NCI-H2107 (cell line): ENCODE measurements around the gene LSR.

ENCODE experiments used
- DNase-seq: peaks from one replicate; lab custom pipeline; 2025; lab: John Stamatoyannopoulos, UW

The LSR gene, protein sequence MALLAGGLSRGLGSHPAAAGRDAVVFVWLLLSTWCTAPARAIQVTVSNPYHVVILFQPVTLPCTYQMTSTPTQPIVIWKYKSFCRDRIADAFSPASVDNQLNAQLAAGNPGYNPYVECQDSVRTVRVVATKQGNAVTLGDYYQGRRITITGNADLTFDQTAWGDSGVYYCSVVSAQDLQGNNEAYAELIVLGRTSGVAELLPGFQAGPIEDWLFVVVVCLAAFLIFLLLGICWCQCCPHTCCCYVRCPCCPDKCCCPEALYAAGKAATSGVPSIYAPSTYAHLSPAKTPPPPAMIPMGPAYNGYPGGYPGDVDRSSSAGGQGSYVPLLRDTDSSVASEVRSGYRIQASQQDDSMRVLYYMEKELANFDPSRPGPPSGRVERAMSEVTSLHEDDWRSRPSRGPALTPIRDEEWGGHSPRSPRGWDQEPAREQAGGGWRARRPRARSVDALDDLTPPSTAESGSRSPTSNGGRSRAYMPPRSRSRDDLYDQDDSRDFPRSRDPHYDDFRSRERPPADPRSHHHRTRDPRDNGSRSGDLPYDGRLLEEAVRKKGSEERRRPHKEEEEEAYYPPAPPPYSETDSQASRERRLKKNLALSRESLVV

DNA sequence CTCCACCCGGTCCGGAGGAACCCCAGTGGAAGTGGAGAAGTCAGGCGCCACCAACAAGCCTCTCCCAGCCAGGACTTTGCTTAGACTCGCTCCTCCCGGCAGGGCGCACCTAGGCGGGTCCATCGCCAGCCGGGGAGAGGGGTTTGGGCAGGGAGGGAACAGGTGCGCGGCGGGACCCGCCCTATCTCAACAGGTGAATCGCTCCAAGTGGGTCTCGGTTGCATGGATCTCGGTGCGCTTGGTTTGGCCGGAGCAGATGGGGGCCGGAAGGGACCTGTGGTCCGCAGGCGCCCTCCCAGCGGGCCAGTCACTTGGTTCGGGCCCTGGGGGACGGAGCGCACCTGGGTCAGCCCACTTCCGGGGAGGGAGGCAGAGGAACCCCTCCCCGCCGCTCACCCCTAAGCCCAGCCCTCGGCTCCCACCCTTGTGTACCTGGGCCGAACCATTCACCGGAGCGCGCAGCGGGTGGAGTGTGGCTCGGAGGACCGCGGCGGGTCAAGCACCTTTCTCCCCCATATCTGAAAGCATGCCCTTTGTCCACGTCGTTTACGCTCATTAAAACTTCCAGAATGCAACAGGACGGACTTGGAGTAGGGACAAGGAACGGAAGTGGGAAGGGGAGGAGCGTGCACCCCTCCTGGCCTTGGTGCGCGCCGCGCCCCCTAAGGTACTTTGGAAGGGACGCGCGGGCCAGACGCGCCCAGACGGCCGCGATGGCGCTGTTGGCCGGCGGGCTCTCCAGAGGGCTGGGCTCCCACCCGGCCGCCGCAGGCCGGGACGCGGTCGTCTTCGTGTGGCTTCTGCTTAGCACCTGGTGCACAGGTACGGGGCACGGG, at the start of gene LSR:
TSS of gene LSR (plus strand) at position 693 of the 836 bp plus-strand sequence. CDS start at position 714, 21 bp downstream.
- peak; percentile 75 for DNase-seq

DNA sequence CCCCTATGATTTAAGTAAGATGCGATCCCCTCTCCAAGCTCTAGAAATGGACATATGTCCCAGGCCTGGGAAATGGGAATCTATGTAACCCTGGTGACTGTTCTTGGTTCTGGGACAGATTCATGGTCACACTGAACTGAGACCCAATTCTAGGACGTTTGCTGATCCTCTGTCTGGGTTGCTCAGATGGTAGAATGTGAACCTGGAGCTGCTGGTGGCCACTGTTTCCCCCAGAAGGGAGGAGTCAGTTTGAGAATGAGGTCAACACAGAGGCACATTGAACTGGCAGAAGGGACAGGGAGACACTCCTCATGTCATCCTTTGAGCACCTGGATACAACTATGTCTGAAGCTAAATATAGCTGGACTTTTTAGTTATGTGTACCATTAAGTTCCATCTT, 49.3 kb upstream of the LSR start:
- no peak for DNase-seq

DNA sequence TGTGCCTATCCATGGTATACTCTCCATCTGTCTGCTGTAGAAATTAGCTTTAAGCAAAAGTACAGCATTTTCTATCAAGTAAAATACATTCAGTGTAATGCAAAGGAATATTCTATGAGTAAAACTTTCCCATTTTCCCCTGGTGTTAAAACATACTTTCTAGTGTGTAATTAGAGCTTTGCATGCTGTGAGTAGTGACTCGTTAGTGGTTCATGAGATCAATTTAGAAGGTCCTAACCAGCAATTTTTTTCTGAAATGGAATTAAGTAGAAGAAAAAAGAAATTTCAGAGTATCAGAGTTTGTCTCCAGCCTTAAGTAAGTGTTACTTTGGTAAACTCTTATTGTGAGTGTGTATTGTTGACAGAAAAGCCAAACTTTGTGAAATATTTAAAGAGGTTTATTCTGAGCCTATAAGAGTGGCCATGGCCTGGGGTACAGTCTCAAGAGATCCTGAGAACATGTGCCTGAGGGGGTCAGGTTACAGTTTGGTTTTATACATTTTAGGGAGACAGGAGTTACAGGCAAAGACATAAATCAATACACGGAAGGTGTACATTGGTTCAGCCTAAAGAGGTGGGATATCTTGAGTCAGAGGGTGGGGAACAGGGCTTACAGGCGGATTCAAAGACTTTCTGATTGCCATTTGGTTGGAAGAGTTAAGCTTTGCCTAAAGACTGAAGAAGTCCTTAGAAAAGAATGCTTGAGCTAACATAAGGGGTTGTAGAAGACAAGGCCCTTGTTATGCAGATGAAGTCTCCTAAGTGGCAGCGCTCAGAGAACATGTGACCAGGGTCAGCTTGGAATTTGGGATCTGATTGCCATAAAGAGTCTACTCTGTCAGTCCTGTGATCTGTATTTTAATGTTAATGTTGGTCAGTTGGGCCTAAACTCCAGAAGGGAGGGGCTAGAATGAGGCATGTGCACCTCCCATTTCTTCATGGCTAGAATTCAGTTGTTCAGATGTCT, 45.8 kb upstream of the LSR start:
- DNase-seq = no peak

DNA sequence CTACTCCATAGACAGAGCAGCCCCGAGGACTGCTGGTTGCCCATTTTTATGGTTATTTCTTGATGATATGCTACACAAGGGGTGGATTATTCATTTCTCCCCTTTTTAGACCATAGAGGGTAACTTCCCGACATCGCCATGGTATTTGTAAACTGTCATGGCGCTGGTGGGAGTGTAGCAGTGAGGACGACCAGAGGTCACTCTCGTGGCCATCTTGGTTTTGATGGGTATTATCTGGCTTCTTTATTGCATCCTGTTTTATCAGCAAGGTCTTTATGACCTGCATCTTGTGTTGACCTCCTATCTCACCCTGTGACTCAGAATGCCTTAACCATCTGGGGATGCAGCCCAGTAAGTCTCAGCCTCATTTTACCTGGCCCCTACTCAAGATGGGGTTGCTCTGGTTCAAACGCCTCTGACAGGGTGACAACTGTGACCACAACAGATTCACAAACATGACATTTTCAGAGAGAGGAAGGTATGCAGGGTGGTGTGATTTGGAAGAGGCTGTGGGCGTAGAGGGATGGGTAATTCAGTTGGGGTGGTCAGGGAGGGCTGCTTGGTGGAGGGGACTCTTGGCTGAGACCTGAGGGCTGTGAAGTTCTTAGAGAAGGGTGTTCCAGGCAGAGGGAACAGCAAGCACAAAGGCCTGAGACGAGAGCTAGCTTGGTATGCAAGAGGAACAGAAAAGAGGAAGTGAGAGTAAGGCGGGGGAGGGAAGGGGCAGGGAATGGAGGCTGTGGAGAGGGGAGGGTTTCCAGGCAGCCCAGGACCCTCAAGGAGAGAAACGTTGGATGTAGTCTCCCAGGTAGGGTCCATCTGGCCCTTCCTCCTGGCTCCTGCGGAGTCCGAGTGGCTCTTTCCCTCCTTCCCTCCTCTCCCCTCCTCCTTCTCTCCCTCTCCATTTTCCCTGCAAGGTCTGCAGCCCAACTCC, 43.7 kb upstream of the LSR start:
- DNase-seq = no peak

DNA sequence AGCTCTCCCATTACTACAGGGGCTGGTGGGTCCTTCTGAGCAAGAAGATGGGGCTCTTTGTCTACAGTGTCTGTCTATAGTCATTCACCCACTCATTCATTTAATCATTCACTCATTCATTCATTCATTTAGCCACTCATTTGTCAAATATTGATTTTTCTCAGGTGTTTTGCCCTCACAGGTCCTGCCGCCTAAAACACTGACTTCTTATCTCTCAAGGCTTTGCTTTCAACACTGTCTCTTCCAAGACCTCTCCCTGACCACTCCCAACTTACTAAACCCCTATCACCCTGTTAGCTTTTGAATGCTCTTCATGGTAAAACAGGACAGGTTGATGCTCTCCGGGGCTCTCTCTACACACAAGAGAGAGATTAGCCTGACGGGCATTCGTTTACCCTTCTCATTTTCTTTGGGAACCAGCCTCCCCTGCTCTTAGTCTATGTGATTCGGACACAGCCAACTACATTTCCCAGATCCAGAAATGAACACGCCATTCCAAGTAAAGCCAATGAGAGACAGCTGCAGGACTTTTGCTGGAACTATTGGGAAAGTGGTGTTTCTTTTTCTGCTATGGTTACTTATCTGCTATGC, 43.0 kb upstream of the LSR start:
- DNase-seq = no peak

DNA sequence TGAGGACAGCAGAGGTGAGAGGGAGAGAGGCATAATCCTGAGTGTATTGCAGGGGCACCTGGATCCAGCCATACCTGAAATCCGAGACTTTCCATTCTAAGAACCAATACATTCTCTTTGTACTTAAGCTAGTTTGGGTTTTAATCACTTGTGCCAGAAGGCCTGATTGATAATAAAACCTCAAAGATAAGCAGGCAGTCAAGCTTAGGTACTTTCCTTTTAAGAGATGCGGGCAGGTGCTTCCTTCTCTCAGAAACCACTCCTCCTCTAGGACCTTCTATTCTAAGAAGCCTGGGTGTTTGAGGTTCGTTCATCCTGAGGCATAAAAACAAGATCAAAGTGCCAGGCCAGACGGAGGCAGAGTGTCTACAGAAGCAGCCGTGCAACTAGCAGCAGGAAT, 42.4 kb upstream of the LSR start:
- DNase-seq = no peak

DNA sequence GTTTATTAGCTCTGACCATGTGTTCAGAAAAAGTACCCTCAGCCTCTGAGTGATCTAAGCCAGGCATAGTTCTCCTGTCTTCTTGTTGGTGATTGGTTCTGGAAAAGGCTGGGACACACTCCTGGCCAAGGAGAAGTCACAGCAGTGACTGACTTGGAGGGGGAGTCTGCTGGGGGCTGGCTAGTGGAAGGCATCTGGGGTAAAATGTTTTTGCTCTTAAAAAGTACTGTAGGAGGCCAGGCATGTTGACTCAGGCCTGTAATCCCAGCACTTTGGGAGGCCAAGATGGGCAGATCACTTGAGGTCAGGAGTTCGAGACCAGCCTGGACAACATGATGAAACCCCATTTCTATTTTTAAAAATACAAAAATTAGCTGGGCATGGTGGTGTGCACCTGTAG, 41.9 kb upstream of the LSR start:
- DNase-seq = no peak

DNA sequence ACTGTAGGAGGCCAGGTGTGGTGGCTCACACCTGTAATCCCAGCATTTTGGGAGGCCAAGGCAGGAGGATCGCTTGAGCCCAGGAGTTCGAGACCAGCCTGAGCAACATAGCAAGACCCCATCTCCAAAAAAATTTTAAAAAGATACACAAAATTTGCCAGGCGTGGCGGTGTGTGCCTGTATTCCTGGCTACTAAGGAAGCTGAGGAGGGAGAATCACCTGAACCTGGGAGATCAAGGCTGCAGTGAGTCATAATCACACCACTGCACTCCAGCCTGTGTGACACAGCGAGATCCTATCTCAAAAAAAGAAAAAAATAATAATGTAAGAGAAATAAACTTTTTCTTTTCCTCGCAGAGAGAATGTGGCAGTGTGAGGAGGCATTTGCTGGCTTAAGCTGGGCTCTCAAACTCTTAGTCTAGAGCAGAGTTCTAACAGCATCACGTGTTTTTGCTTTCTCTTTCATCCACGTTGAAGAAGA, 41.4 kb upstream of the LSR start:
- DNase-seq = no peak

DNA sequence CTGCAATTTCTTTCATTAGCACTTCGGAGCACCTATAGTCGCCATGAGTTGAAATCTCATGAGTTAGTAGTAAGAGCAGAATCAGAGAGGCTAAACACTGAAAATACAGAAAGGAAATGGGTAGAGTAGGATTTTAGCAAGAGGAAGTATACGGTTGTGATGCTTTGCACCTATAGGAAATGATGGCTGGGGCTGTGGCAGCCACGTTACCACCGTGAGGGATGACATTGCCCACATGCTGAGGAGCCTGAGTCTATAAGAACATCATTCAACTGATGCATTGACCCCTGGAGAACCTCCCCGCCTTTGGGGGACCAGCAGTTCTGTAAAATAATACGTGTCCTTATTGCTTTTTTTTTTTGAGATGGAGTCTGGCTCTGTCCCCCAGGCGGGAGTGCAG, 40.7 kb upstream of the LSR start:
- no peak for DNase-seq

DNA sequence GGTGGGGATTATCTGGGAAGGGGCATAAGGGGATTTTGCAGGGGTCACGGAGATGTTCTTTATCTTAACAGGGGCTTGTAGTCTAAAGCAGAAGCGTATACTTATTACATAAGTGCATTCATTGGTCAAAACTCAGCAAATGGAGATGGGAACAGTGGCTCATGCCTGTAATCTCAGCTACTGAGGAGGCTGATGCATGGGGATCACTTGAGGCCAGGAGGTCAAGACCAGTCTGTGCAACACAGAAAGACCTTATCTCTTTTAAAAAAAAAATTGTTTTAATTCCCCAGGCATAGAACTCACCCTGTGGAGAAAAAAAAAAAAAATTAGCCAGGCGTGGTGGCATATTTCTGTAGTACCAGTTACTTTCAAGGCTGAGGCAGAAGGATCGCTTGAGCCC, 39.2 kb upstream of the LSR start:
- no peak for DNase-seq

DNA sequence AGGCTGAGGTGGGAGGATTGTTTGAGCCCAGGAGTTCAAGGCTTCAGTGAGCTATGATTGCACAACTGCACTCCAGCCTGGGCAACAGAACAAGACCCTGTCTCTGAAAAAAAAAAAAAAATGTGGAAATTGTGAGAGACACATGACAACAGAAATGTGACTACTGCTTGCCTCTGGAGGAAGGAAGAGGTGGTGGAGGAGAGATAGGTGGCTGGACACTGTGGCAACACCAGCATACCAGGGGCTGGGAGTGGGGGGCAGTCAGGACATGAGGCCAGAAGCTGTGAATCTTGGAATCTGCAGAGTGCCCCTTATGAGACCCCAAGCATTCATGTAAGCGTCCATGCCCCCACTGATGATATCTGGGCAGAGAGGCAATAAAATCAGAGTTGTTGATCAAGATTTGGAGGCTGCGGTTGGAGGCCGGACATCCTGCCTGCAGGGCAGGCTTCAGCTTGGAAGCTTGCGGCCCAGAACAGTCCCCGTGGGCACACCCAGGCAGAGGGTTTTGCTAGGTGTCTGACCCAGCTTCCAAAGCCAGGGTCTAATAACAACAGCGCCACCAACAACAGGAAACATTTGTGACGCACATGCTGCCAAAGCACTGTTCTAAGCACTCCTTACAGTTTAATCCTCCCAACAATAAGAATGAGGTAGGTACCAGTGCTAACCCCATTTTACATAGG, 37.1 kb upstream of the LSR start:
- DNase-seq = no peak

DNA sequence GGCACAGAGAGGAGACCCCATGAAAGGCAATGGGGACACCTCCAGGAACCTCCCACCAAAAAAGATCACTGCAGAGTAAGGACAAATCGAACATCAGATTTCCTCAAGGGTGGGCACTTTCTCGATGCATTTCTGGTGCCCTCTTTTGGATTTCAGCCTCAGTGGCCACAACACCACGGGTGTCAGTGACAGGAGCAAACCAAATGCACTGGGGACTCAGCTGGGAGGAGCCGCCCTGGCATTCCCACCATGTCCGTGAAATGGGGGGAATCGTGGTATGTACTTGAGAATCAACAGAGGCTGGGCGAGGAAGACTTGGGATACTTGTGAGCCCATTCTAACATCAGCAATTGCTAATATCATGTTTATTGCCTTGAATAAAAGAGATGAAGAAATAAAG, 36.6 kb upstream of the LSR start:
- no peak for DNase-seq

DNA sequence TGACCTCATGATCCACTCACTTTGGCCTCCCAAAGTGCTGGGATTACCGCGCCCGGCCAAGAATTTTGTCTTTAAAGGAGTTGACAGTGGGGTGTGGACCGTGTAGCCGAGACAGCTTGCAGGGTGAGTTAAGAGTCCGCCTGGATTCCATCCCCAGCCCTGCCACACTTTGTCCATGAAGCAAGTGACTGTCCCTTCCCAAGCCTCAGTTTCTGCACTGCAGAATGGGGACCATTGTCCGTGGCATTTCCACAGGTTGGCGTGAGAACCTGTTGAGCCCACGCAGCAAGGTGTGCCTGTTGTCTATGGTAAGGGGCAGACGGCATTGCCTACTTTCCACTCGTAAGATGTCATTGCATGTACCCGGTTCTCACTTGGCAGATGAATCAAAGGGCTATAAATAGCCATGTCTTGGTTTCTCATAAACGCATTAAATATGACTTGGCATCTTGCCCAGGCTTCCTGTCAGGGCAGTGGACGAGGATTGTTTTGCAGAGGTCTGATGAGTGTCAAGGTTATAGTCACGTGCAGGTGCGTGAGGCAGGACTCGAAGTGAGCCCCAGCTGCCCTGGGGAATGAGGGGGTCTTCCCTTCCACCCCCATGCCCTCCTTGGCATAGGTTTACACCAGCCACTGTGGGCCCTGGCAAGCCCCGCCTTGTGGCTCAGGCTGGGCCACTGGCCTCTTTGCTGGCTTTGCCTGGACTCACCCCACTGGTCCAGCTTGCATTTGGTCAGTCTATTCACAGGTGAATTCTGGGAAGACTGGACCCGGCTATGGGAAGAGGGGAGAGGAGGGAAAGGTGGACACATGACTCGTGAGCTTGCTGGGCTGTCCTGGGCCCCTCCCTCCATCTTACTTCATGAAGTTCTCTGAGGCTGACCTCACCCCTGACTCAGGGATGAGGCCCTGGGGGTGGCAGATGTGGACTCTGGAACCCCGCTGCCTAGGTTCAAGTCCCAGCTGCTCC, 34.9 kb upstream of the LSR start:
- peak; percentile 40 for DNase-seq

DNA sequence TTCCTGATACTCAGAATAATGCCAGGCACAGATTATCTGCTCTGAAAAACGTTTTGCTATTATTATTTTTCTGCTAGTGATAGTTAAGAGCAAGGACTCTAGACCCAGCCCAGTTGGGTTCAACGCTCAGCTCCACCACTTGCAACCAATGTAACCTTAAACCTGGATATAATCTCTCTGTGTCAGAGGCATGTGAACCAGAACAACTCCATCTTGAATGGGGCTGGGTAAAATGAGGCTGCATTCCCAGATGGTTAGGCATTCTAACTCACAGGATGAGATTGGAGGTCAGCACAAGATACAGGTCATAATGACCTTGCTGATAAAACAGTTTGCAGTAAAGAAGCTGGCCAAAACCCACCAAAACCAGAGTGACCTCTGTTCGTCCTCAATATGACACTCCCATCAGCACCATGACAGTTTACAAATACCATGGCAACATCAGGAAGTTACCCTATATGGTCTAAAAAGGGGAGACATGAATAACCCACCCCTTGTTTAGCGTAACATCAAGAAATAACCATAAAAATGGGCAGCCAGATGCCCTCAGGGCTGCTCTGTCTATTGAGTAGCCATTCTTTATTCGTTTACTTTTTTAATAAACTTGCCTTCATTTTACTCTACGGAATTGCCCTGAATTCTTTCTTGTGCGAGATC, 33.9 kb upstream of the LSR start:
- DNase-seq = no peak

DNA sequence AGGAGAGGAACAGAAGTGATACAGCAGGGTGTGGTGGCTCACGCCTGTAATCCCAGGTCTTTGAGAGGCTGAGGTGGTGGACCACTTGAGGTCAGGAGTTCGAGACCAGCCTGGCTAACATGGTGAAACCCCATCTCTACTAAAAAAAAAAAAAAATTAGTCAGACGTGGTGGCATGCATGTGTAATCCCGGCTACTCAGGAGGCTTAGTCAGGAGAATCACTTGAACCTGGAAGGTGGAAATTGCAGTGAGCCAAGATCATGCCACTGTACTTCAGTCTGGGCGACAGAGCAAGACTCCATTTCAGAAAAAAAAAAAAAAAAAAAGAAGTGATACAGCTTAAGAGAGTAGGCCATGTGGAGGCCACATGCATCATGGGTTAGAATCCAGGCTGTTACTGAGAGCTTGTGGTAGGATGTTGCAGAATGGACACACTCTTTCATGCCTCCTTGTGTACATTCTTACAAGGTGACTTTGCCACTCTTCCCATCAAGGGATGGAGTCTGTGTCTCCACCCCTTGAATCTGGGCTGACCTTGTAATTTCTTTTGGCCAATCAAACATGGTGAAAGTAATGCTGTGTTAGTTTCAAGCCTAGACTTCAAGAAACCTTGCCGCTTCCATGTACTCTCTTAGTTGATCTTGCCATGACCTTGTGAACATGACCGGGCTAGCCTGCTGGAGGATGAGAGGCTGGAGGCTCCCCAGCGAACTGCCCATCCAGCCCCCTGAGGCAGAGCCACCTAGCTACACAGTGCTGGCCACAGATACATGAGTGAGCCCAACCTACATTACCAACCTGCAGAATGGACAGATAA, 32.6 kb upstream of the LSR start:
- no peak for DNase-seq

DNA sequence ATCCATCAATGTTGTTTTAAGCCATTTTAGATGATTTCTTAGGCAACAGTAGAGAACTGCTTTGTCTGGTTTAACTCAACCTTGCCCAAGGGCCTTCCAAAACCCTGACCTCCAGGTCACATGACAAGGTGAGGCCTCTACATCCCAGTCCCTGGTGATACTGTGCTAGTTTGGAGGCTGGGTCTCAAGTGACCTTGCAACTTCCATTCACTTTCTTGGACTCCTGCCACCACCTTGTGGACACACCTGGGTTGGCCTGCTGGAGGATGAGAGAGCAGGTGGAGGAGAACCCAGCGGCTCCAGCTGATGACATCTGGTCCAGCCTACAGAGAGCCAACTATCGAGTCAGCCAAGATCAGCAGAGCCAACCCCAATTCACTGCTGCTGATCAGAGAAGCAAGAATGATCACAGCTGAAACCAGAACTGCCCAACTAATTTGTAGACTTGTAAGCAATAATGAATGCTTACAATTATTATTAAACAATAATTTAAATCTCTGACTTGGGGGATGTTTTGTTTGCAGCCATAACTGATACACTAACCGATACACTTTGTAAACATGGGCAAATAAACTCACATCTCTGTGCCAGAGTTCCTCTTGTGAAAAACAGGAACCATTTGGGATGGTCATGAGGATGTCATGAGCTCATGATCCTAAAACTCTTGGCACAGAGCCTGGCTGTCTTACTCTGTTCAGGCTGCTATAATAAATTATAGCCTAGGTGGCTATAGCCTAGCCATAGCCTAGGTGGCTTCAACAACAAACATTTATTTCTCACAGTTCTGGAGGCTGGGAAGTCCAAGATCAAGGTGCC, 31.8 kb upstream of the LSR start:
- DNase-seq = no peak
